ENCODE data around the gene GALNT2.

- TF ChIP-seq, protein P1, sequence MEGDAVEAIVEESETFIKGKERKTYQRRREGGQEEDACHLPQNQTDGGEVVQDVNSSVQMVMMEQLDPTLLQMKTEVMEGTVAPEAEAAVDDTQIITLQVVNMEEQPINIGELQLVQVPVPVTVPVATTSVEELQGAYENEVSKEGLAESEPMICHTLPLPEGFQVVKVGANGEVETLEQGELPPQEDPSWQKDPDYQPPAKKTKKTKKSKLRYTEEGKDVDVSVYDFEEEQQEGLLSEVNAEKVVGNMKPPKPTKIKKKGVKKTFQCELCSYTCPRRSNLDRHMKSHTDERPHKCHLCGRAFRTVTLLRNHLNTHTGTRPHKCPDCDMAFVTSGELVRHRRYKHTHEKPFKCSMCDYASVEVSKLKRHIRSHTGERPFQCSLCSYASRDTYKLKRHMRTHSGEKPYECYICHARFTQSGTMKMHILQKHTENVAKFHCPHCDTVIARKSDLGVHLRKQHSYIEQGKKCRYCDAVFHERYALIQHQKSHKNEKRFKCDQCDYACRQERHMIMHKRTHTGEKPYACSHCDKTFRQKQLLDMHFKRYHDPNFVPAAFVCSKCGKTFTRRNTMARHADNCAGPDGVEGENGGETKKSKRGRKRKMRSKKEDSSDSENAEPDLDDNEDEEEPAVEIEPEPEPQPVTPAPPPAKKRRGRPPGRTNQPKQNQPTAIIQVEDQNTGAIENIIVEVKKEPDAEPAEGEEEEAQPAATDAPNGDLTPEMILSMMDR (IDR thresholded peaks at IDR 0.05), result no peak
- TF ChIP-seq REST (IDR thresholded peaks at IDR 0.05; ENCODE audit: insufficient read depth in 1 of 2, low read depth in 2 of 2, low read length in 1 of 2), result no peak
Observed at GRCh38 chr1:230186874-230187273, 119.8 kb downstream of the GALNT2 start.
